Measurements from ENCODE around the gene TEDC1.

Gene TEDC1

GRCh38 chr14:105474483-105475268, 16.4 kb upstream of the TEDC1 start, which contains the start of gene CRIP2:
Gene CRIP2 (plus strand): TSS chr14:105474821. CDS start chr14:105474863, 42 bp downstream.
- no peak for DNase-seq

GRCh38 chr14:105475269-105476096, 15.6 kb upstream of the TEDC1 start:
- no peak for DNase-seq

GRCh38 chr14:105476097-105476830, 14.8 kb upstream of the TEDC1 start:
- DNase-seq: no peak

GRCh38 chr14:105476831-105477659, 14.0 kb upstream of the TEDC1 start:
- no peak for DNase-seq

DNA sequence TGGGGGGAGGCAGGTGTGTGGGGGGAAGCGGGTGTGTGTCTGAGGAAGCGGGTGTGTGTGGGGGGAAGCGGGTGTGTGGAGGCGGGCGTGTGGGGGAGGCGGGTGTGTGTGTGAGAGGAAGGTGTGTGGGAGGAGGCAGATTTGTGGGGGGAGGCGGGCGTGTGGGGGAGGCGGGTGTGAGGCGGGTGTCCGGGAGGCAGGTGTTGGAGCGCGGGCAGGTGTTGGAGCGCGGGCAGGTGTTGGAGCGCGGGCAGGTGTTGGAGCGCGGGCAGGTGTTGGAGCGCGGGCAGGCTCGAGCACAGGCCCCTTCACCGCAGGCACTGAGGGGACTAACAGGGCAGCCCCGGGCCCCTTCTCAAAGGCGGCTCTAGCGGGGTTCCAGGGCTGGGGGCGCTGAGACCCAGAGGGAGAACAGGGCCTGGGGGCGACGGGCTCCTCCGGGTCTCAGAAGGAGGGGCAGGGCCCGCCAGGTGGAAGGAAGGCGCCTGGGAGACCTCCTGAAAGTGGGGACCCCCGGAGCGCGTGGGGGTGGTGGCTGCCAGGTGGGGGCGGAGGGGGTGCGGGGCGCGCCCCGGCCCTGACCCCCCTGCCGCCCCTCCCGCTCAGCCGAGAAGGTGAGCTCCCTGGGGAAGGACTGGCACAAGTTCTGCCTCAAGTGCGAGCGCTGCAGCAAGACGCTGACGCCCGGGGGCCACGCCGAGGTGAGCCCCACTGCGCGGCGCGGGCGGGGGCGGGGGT, 13.2 kb upstream of the TEDC1 start:
- DNase-seq: peak; percentile 60 to 67

GRCh38 chr14:105478398-105479251, 12.4 kb upstream of the TEDC1 start:
- DNase-seq: no peak

- DNase-seq: no peak
Observed at GRCh38 chr14:105479431-105480158, 11.5 kb upstream of the TEDC1 start.

DNA sequence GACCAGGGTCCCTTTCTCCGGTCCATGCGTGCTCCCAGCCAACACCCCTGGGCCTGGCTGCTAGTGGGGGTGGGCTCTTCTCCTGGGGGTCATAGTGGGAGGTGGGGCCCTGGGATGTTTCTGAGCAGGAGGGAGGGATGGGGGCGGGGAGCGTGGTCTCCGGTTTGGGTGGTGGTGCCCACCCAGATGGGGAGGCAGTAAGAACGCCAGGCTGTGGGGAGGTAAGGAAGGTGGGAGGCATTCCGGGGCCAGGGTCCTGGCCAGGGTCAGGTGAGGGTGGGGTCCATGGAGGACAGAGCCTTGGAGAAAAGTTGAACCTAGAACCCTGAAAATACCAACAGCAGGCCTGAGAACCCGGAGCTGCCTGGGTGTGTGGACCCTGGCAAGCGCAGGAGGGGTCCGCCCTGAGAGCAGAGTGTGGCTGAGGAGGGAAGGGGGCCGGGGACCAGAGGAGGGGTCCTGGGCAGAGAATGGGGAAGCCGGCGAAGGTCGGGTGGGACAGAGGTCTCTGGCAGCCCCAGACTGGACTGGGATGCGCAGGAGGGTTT, 10.8 kb upstream of the TEDC1 start:
- no peak for DNase-seq

DNA sequence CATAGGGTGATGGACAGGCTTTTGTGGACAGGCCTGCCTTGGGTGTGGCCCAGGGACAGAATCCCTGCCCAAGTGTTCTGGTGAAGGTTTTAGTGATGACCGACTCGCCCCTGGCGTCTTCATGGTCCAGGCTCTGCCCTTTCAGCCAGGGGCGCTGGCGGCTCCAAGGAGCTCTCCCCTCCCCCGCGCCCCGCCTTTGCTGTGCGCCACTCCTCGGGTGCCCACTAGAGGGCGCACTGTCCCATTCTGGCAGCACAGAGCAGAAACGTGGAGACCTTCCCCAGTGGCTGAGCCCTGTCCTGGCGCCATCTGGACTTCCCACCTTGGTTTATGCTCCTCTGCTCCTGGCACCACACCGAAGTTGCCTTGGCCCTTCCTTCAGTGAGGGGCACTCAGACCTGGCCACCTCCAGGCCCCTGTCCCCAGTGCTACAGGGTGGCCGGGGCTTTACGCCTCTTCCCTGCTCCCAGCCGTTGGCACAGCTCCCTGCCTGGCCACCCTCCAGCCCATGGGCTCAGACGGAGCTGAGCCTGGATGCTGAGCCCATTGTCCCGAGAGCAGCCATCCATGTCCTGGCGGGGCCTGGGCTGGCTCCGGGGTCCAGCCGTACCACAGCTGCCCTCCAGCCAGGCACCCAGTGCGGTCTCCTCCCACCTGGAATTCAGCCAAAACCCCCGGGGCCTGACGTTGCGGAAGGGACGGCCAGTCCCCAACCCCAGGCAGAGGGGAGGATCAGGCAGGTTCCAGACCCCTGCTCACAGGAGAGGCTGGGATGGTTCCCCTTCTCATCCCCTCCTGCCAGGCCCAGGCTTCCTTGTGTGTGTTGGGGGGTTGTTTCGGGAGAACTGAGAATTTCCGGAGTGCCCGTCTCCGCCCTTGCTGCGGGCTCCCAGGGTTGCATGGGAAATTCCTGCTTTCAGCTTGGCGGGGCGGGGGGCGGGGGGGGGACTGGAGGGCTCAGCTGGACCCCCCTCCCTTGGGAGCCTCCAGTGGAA, 9.9 kb upstream of the TEDC1 start:
- DNase-seq: peak; percentile 83 to 87

- peak; percentile 88 to 89 for DNase-seq
Observed at GRCh38 chr14:105481886-105482457, 9.1 kb upstream of the TEDC1 start.

DNA sequence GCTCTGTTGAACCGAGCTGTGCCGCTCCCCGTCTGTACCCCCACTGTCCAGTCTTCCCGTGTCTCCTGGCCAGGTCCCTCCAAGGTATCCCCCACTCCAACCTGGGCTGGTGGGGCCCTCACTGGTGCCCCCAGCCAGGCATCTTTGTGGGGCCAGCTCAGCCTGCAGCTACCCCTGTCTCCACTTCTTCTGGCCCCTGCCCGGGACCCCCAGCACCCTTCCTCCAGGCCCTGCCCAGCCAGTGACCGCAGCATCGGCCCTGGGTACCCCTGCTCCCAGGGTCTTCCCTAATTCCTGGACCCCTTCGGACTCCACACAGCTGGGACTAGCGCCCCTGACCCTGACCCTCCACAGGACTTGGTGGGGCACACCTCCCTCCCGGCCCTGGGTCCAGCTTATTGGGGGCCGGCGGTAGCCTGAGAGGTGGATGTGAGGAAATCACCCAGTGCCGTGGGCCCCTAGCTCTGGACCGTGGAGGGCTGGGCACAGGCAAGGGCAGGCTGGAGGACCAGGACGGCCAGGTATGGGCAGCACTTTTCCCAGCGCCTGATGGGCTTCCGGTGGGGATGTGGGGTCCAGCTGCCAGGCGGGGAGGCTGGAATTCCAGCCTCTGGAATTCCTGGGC, 8.4 kb upstream of the TEDC1 start:
- DNase-seq: no peak

DNA sequence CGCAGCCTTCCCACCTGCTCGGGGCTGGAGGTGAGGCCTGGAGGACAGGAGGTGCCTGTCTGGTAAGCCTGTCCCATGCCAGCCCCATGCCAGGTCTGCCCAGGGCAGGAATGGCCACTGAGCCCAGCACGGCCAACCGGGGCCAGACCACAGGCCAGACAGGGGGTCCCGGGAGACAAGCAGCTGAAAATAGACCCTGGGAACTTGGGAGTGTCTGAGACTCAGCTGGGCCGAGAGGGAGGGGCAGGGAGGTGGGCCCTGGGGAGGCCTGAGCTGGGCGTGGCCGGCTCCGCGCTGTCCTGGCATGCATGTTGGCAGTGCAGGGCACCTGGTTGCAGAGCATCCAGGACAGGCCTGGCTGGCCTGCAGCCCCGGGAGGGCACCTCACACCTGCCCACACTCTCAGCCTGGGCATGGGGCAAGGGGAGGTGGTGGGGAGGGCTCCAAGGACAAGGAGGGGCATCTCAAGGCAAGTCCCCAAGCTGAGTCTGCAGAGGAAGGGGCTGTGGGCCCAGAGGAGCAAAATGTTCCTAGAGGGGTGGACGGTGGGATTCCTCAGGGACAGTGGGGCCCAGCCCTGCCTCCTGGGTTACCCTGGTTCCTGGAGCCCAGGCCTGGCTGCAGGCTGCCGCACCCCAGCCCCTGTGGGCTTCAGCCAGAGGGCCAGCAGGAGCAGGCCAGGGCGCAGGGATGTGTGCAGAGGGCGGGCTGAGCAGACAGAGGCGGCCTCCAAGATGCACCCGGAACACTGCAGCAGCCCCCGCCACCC, 7.6 kb upstream of the TEDC1 start:
- DNase-seq: no peak

DNA sequence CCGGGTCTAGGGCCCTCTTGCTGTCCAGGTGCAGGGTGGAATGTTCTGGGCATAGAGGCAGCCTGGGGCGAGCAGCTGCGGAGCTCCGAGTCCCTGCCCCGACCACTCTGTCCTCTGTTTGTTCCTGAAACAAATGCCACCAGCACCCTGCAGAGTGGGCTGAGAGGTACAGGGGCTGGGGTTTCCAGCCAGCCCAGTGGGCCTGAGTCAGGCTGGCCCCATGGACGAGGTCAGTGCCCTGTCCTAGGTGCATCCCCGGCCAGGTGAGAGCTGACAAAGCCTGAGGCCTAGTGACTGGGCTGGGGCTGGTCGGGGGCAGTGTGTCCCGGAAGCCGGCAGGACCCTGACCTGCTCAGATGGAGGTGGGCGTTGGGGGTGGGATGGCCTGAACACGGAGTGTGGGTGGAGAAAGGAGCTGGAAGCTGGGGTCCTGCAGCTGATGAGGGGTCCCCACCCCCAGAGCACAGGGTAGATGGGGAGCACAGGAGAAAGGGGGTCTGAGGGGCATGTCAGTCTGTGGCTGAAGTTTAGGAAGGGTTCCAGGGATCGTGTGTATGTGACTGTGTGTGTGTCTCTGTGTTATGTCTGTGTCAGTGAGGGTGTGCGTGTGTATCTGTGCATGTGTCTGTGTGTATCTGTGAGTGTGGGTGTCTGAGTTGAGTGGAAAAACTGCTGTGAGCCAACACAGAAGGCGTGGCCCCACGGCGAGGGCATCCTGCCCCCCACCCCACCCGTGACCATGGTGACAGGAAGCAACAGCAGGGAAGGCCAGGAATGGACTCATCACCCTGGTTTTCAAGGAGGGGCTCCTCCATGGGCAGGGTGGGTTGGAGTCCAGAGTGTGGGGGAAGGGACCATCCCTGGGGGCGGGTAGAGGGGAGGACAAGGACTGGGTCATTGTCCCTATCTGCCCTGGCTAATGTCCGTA, 6.7 kb upstream of the TEDC1 start:
- peak; percentile 62 to 65 for DNase-seq

- DNase-seq: no peak
Observed at GRCh38 chr14:105484997-105485393, 6.1 kb upstream of the TEDC1 start.

GRCh38 chr14:105485739-105486162, 5.3 kb upstream of the TEDC1 start:
- no peak for DNase-seq

All from activated CD4-positive, alpha-beta T cell treated with anti-CD3 and anti-CD28 coated beads, Interleukin-2, amount 50 U/mL, for 4 hours (primary cell).